Amniotic epithelial cell (primary cell): Measurements from ENCODE around the gene CAST.

Experiments
- DNase-seq: peaks from one replicate; pipeline ENCODE4 v3.0.0-alpha.2; 2010; ENCODE audit warnings: low read depth

The CAST gene

DNA sequence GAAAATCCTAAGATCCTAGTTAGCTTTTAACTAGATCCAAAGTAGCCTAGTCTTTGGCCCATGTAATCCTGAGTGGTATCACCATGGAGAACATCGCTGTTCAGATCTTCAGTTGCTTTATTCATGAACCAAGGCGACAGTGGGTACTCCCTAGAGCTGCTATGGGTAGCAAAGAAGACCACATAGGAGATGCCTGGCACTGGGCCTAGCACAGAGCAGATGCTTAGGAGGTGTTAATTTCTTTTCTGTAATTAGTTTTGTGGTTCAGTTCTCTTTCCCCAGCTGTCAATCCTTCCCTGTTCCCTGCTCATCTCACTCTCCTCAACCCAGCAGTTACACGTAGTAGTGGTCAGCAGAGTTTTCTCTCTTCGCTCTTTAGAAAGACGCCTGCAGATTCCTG lies 9.3 kb downstream of the CAST start:
- DNase-seq, result no peak

DNA sequence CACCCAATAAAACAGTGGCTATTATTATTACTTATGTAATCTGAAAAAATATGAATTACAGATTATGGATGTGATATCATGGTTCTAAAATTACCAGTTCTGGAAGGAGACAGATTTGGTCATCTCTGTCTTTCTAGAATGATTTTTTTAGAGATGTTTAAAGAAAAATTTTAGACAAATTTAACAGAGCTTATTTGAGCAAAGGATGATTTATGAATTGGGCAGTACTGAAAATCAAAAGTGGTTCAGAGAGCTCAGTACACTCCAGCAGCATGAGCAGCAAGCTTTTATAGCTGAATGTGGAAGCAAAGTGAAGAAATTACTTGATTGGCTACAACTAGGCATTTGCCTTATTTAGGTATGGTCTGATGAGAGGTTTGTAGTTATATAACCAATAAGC lies 11.0 kb downstream of the CAST start:
- DNase-seq, result no peak

DNA sequence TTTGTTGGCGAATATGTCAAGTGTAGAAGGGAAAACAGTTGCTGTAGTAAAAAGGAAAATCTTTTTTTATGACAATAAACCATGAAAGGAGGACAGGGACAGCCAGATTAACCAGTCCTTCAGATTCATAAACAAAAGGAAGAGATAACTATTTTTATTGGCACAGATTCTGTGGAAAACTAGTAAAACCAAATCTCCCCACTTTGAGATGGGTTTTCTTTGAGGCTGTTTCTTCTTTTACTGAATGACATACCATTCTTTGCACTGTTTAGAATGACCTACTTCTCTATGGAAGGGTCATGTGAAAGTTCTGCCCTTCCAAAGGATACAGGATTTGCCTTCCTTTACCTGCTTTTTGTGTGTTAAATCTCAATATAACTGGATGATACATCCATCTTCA lies 13.7 kb downstream of the CAST start:
- DNase-seq, result no peak

DNA sequence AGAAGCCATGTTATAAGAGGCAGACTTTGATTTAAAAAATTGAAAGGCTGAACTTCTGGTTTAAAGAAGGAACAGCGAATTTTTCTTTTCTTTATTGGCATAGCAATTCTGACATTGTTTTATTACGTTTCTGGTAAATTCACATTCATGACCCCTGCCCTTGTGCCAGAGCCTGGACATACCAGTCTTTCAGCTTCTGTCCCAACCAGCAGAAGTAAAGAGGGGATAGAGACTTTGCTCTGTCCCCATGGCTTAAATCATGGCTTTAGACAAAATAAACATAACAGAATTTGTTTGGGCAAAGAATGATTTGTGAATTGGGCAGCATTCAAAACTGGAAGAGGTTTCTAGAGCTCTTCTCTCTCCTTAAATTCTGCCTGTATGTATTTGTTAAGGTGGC lies 15.3 kb downstream of the CAST start:
- DNase-seq, result no peak

DNA sequence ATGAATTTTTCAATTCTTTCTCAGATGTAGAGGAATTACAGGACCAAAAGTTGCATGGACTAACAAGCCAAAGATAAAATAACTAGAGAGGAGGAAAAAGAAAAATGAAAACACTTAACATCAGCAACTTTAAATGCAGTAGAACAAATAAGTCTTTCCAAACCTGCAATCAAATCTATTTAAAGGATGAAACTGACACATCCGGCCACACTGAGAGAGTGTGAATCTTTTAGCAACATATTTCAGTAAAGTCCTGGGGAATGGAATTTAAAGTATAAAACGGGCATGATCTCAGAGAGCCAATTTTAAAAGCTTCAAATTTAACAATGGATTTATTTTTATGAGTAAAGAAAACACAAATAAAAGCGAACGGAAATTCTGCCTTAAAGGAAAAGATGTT lies 17.1 kb downstream of the CAST start:
- no peak for DNase-seq

DNA sequence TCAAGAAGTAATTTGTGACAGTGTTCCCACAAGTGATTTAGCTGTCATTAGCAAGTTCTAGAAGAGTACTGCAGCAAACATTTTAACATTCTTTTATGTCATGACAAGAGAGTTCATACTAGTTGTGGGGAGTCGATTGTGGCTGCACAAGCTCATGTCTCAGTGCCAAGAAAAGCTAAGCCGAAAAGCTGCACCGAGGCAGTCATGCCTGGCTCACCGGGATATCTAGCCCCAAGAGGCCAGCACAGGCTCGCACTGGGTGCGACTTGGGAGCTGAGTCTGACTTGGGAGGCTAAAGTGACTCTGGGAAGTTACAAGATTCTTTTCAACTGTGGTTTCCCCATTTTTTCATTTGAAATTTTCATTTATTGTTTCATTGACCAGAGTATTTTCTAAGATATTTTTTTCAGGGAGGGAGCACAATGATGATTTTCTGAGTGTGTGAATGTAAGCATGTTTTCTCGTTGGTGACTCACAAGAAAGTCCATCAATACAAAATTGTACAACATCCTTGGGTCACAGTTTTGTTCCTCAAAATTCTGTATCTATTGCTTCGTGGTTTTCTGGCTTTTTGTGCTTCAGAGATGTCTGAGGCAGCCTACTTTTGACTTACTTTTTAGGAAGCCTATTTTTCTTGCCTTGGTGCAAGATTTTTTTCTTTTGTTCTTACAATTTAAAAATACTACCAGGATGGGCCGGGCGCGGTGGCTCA lies 18.7 kb downstream of the CAST start:
- DNase-seq, result no peak

DNA sequence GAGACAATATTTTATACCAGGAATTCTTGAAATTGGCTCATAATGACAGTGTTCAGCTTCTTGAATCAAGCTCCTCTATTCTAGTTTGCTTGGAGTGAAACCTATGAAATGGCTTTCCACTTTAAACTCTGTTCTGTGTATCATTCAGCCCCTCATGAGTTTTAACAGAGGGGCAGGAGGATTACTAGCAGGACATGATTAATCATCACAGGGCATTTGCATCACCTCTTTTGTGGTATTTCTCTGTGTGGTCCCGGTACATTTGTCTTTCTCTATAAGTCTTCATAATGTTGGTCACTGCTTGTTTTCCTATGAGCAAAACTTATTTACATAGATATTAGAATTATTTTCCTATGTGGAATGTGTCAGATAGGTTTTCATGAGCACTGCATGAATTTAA lies 21.2 kb downstream of the CAST start:
- no peak for DNase-seq

DNA sequence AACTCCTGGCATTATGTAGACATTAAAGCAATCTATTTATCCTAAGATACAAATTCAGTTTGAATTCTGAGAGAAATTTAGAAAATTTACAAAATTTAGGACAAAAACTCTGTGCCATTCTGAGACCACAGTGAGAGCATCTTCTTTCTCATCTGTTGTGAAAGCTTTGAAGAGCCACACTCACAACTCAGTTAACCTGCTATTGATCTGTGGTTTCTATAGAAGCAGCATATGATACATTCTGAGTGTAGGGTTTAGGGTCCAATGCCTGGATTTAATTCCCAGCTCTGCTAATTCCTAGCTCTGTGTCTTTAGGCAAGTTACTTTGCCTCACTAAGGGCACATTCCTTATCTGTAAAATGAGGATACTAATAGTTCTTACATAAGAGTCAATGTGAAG lies 21.6 kb downstream of the CAST start:
- no peak for DNase-seq

DNA sequence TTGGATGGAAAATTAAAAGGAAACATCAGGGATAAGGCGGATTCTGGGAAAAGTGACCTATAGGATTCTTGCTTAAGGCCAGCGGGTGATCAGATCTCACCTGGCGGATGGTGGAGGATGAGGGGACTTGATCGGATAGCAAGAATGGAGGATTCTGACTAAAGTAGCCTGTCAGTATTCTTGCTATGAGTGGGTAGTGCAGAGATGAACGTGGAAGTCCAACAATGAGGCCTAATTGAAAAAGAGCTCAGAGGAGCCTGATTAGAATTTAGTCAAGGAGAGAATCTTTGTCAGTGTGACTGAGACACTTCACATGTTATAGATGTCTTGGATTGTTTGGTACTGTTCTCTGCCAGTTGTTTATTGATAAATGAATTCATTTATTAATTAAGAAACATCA lies 24.9 kb downstream of the CAST start:
- no peak for DNase-seq

DNA sequence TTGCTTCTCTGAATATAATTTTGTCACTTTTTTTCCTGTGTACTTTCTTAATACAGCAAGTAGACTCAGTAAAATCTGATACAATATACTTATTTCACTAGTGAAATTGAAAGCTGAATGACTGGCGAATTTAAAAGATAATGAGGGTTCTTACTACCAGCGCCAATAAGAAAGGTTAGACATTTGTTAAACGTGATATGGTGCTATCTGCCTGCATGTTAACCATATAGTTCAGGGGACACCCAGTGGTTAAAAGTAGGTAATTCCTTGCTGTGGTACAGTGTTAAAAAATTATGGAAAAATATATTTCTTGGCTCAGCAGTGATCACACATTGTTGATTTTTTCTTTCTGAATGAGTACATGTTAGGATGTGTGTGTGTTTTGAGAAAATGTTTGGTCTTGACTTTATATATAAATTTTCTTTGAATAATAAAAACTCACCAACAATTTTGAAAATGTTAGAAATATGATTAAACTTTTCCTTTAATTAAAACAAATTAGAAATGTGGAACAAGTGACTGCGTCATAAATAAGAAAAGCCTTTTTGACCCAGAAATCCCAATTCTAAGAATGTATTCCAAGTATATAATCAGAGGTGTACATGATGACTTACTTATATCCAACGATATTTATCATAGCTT lies 25.8 kb downstream of the CAST start:
- DNase-seq, result peak; percentile 73

DNA sequence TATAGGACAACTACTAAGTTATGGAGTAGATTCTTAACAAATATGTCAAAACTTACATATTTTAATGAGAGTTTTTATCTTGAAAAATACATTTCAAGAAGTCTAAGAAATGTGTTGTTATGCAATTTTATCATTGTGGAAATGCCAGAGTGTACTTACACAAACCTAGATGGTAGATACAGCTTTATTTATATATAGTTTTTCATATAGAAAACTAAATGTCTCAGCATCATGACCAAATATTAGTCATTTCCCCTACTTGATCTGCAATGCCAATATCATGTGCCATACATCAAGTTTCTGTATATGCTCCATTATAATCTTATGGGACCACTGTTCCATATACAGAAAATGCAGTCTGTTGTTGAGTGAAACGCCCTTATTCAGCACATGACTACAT lies 28.7 kb downstream of the CAST start:
- DNase-seq, result peak; percentile 43

DNA sequence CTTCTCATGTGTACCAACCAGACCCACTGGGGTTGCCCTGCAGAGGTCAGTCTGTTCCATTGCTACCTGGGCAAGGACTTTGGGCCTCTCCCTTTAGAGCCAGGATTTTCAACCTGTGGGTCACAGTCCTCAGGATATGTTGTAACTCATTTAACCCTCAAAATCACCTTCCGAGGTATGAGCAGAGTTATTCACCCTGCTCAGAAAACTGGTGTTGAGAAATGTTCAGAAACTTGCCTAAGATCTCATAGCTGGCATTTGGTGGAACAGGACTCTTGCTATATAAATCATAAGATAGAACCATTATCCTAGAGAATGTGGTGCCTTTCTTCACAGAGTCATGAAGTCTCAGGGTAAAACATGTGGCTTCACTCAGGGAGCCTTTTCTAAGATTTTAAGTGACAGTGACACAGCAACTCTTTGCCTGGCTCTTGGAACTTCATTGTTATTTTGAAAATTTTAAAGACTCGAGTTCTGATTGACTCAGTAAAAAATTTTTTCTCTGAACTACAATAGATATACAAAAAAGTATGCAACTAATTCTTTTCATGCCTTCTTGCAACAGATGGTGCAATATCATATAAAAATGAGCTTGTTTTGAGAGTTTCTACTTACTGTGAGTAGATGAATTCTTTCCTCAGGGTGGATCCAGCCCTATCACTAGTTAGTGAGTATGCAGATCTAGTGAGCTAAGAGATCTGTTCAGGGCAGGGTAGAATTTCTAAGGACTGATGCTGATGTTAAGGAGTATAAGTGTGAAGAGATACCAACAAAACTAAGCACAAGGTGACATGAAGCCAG lies 29.5 kb downstream of the CAST start:
- peak; percentile 90 for DNase-seq

DNA sequence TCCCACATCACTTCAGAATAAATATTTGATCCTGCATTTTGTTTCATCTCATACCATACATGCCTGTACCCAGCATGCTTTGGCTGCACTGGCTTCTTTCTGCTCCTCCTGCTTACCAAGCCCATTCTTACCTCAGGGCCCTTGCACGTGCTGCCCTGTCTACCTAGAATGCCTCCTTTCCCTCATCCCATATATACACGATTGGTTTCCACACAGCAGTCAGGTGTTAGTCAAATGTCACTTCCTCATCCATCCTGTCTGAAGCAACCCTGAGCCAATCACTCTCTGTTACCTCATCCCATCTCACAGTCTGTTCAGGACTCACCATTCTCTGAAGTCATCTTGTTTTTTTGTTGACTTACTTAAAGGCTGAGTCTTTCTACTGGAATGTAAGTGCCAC lies 30.3 kb downstream of the CAST start:
- DNase-seq, result peak; percentile 89

DNA sequence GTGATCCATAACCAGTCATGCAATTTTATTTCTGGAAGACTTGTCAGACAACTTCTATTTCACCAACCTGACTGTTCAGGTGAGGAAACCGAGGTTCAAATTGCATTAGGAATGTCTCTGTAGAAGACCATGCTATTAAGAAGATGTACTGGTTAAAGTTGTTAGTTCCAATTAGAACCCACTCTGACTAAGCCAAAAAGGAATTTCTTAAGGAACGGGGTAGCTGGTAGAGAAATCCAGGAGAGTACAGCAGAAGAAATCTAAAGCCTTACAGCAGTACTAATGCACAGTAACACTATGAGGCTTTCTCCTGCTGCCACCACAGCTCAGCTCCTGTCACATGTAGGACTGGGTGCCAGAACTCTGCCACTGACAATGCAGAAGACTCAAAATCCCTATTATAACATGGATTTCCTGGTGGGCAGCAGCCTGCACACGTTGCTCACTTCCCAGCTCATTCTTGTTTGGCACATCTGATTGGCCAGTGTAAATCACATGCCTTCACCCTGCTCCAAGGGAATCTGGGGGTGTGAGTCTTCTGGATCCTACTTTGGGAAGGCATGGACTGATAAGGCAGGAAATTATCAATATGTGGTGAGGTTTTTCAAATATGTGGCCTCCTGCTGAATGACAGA lies 37.1 kb downstream of the CAST start:
- peak; percentile 48 for DNase-seq

DNA sequence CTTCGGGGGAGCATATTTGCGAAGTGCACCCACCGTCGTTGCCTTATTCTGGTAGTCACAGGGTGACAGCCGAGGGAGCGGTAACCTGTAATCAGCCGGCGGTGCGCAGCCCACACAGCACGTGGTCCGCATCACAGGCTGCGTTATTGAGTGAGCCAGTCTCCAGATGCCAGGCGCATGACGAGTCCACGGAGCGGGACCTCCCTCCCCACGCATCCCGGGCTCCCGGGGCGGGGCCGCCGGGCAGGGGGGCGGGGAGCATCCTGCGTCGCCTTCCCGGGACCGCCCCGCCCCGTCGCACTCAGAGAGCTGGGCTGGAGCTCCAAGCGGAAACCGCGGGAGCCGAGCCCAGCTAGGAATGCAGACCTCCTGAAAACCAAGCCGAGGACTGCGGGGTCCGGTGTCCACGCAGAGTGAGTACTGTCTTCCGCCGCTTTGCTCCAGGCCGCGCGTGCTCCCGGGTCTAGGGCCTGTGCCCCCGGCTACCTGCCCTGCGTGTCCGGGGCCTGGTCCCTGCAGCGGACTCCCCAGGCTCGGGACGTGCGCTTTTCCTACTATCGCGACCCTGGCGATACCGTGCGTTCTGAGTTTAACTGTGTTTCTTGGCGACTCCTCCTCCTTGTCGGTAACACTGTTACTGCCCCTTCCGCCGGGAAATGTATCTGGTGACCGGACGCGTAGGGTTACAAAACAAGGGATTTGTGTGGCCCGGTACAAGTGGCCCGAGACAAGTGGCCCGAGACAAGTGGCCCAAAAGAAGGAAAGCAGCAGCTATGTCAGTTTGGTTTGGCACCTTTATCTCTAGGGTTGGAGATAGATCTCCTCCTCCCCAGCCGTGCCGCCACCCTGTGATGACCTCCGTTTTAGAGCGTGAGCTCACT lies 40.6 kb downstream of the CAST start:
- DNase-seq, result peak; percentile 95

DNA sequence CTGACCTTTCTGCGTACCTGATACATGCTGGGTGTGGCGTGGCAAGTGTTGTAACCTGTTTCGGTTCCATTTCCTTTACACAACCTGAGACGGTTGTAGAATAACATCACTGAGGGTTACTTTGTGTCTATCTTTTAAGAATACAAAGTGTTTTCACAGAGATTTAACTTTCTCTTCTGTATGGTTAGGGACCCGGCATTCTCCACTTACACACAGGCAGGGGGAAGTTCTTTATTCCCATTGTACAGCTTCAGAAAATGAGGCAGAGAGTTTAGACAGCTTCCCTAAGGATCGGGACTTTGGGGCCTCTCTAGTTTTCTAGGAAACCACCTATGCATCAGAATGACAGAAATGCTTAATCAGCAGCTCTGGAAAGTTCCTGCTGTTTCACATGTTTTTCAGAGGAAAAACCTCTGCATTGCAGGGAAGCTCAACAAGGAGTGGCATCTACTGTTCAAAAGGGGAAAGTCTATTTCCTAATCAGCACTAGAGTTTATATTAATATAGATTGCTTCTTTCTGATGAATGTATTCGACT lies 41.3 kb downstream of the CAST start:
- peak; percentile 52 for DNase-seq

DNA sequence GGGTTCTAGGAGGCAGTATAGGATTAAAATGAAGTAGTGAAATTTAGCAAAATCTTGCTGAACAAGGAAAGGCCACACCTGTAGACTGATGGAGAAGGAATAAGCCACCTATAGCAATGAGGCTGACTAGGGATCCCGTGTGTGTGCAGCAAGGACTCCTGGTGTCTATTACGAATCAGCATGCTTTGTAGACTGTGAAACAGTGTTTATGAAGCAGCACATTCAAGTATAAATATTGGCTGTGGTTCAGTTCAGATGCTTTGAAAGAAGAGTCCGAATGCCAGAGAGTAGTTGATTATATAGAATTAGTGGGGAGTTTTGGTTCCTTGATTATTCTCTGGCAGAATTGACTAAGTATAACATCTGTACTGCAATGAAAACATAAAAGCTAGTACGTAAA lies 41.8 kb downstream of the CAST start:
- no peak for DNase-seq

DNA sequence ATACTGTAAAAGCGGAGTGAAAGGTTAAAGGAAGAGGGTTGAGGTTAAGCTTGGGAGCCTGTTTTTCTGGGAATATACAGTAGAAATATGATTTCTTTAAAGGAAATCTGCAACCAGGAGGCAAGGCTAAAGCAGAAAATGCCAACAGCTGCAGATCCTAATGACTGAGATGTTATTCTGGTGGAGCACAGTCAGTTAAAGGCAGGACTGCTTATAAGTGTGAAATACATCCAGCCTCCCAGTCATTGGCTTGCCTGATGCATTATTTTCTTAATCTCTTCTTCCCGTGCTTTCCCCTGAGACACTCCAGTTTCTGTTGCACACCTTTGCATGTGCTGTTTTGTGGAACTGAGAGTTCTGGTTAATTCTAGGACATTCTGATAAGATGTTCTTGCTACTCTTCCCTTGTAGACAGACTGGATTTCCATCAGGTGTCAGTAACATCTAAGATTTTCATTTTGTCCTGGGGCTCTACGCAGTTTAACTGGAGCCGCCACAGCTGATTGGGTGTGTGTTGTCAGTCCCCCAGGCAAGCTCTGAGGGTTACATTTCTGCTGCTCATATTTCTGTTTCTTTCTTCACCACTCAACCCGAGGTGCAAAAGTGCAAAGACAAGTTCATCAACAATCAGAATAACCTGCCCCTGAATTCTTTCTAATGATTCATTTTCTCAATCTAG lies 44.4 kb downstream of the CAST start:
- no peak for DNase-seq

DNA sequence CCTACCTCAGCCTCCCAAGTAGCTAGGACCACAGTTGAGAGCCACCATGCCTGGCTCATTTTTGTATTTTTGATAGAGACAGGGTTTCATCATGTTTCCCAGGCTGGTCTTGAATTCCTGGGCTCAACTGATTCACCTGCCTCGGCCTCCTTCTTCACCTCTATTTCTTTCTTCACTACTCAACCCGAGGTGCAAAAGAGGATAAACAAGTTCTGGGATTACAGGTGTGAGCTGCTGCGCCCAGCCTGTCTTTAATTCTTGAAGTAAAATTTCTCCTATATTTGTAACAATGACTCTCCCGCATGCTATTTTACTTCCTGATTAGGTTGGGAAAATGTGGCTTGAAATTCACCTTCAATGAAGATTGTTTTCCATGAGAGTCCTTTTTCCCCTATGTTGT lies 46.4 kb downstream of the CAST start:
- DNase-seq, result no peak

DNA sequence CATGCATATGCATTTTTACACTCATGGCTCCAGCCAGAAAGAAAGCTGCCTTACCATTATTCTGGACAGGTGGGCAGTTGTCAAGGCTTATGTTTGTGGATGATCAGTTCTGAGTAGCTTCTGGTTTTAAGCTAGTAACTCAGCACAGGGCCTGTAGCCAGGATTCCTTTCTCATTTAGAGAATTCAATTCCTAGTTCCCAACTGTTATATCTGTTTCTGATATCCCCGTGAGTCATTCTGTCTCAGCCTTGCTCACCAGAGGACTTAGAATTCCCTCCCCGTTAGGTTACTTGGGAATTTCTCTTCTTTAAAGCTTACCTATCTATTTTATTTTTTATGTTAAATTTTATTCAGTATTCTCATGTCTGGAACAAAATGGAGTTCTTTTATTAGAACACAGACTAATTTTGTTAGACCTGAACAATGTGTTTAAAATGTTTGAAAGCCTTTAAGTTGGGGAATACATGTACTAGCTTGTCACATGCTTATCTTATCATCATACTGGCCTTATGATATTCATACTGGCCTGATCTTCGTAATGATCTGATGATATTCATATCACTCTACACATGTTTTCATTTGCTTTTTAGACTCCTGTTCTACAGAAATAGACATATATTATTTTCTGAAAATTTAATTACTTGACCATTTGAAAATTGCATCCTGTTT lies 47.1 kb downstream of the CAST start:
- DNase-seq, result peak; percentile 78
